Stimulated activated naive B cell treated with anti-CD40 and anti-IgM and Interleukin-4, amounts not matched to agents 10 μg/mL and 1 μg/mL and 100 μg/mL, for 72 hours (primary cell): Measurements from ENCODE around the gene LRRN2.

ENCODE experiments used
- ATAC-seq, 2 donors: fragments of 150-1000 bp; cut with Tn5 transposase; replicated peaks; 2 replicates each; pipeline ENCODE4 v1.10.0; 2021; ENCODE audit warnings: moderate library complexity in 1 of 2
- DNase-seq: peaks from one replicate; pipeline ENCODE4 v3.0.0; 2021
- H3K27ac Mint-ChIP-seq: one replicate; pipeline ENCODE4 v1.8.0; 2022; ENCODE audit warnings: mild to moderate bottlenecking, mixed read lengths
- H3K27me3 Mint-ChIP-seq, 2 donors: one replicate each; pipeline ENCODE4 v1.8.0; 2022; ENCODE audit warnings: mixed read lengths in 2 of 2
- H3K36me3 Mint-ChIP-seq, 2 donors: one replicate each; pipeline ENCODE4 v1.8.0; 2022; ENCODE audit warnings: mixed read lengths in 2 of 2, mild to moderate bottlenecking in 1 of 2
- H3K4me1 Mint-ChIP-seq, 2 donors: one replicate each; pipeline ENCODE4 v1.8.0; 2022; ENCODE audit warnings: mixed read lengths in 2 of 2, mild to moderate bottlenecking in 1 of 2
- H3K4me3 Mint-ChIP-seq, 2 donors: one replicate each; pipeline ENCODE4 v1.8.0; 2022; ENCODE audit warnings: mild to moderate bottlenecking in 2 of 2, mixed read lengths in 2 of 2, moderate library complexity in 1 of 2
- H3K9me3 Mint-ChIP-seq, 2 donors: one replicate each; pipeline ENCODE4 v1.8.0; 2022; ENCODE audit warnings: mixed read lengths in 2 of 2, mild to moderate bottlenecking in 1 of 2

The LRRN2 gene

GRCh38 chr1:204706838-204707509 is 21.4 kb upstream of the LRRN2 start:
- ATAC-seq: no peak
- Mint-ChIP-seq H3K27me3 (peaks cover 24 to 31% of the 10 kb centered on the region in 2 donors), H3K4me3 (no peak overlapping the region), H3K27ac (no peak overlapping the region), H3K4me1 (peaks cover under 1 to 8% of the 10 kb centered on the region in 2 donors), H3K9me3 (no peaks in the 10 kb centered on the region), H3K36me3 (no peaks in the 10 kb centered on the region)
- no peak for DNase-seq

GRCh38 chr1:204705888-204706837 is 20.6 kb upstream of the LRRN2 start:
- H3K27me3 Mint-ChIP-seq: peaks cover 16 to 22% of the 10 kb centered on the region in 2 donors
- DNase-seq (no peak), ATAC-seq (no peak)
- H3K4me1 Mint-ChIP-seq: peaks cover 0 to 6% of the 10 kb centered on the region in 2 donors
- H3K36me3 Mint-ChIP-seq: no peaks in the 10 kb centered on the region
- H3K9me3 Mint-ChIP-seq: no peaks in the 10 kb centered on the region
- no peak overlapping the region for H3K27ac Mint-ChIP-seq
- H3K4me3 Mint-ChIP-seq: no peak overlapping the region

GRCh38 chr1:204705493-204705811 is 19.9 kb upstream of the LRRN2 start:
- peaks cover 0 to 6% of the 10 kb centered on the region in 2 donors for H3K4me1 Mint-ChIP-seq
- H3K4me3 Mint-ChIP-seq: no peak overlapping the region

GRCh38 chr1:204704794-204705492 is 19.4 kb upstream of the LRRN2 start:
- Mint-ChIP-seq H3K4me3 (no peak overlapping the region), H3K9me3 (peaks cover 0 to 2% of the 10 kb centered on the region in 2 donors), H3K27ac (no peak overlapping the region), H3K27me3 (peaks cover 5 to 14% of the 10 kb centered on the region in 2 donors), H3K4me1 (peaks cover 0 to 6% of the 10 kb centered on the region in 2 donors), H3K36me3 (no peaks in the 10 kb centered on the region)
- ATAC-seq (no peak), DNase-seq (no peak)

More at GRCh38 chr1:204705493-204705811, 19.9 kb upstream of the LRRN2 start:
- DNase-seq: no peak
- H3K36me3 Mint-ChIP-seq: no peaks in the 10 kb centered on the region
- H3K27me3 Mint-ChIP-seq: peaks cover 9 to 15% of the 10 kb centered on the region in 2 donors
- H3K9me3 Mint-ChIP-seq: no peaks in the 10 kb centered on the region
- no peak for ATAC-seq
- no peak overlapping the region for H3K27ac Mint-ChIP-seq

GRCh38 chr1:204703826-204704612 is 18.5 kb upstream of the LRRN2 start:
- Mint-ChIP-seq H3K27ac (no peak overlapping the region), H3K4me3 (no peak overlapping the region), H3K9me3 (peaks cover 0 to 2% of the 10 kb centered on the region in 2 donors), H3K4me1 (peaks cover 0 to 6% of the 10 kb centered on the region in 2 donors), H3K36me3 (no peaks in the 10 kb centered on the region), H3K27me3 (peaks cover 5 to 10% of the 10 kb centered on the region in 2 donors)
- DNase-seq (no peak), ATAC-seq (no peak)

- Mint-ChIP-seq H3K36me3 (no peaks in the 10 kb centered on the region), H3K4me1 (peaks cover 0 to 6% of the 10 kb centered on the region in 2 donors), H3K27me3 (peaks cover 3 to 5% of the 10 kb centered on the region in 2 donors), H3K9me3 (peaks cover 0 to 2% of the 10 kb centered on the region in 2 donors), H3K4me3 (no peak overlapping the region), H3K27ac (no peak overlapping the region)
- ATAC-seq: no peak
- DNase-seq: no peak
These were observed 17.7 kb upstream of the LRRN2 start for GRCh38 chr1:204703268-204703664.

GRCh38 chr1:204702552-204703267 is 17.2 kb upstream of the LRRN2 start:
- H3K9me3 Mint-ChIP-seq: peaks cover 0 to 2% of the 10 kb centered on the region in 2 donors
- no peak for ATAC-seq
- H3K27ac Mint-ChIP-seq: no peak overlapping the region
- peaks cover 3 to 5% of the 10 kb centered on the region in 2 donors for H3K27me3 Mint-ChIP-seq
- H3K4me1 Mint-ChIP-seq: peaks cover 0 to 6% of the 10 kb centered on the region in 2 donors
- DNase-seq: no peak
- H3K36me3 Mint-ChIP-seq: no peaks in the 10 kb centered on the region
- no peak overlapping the region for H3K4me3 Mint-ChIP-seq

- Mint-ChIP-seq H3K4me1 (peaks cover 0 to 6% of the 10 kb centered on the region in 2 donors), H3K4me3 (no peak overlapping the region), H3K36me3 (no peaks in the 10 kb centered on the region), H3K27ac (no peak overlapping the region), H3K9me3 (peaks cover 0 to 2% of the 10 kb centered on the region in 2 donors), H3K27me3 (peaks cover 3 to 10% of the 10 kb centered on the region in 2 donors)
- ATAC-seq: no peak
- no peak for DNase-seq
These were observed 15.7 kb upstream of the LRRN2 start for GRCh38 chr1:204701229-204701628.

GRCh38 chr1:204697893-204698292 is 12.4 kb upstream of the LRRN2 start:
- H3K27ac Mint-ChIP-seq: no peak overlapping the region
- no peaks in the 10 kb centered on the region for H3K36me3 Mint-ChIP-seq
- ATAC-seq (no peak), DNase-seq (no peak)
- H3K27me3 Mint-ChIP-seq: peaks cover 12 to 26% of the 10 kb centered on the region in 2 donors
- H3K4me3 Mint-ChIP-seq: no peak overlapping the region
- no peaks in the 10 kb centered on the region for H3K4me1 Mint-ChIP-seq
- peaks cover 0 to 2% of the 10 kb centered on the region in 2 donors for H3K9me3 Mint-ChIP-seq

GRCh38 chr1:204696606-204697005 is 11.1 kb upstream of the LRRN2 start:
- Mint-ChIP-seq H3K36me3 (no peaks in the 10 kb centered on the region), H3K4me1 (no peaks in the 10 kb centered on the region), H3K27me3 (peaks cover 12 to 26% of the 10 kb centered on the region in 2 donors), H3K4me3 (no peak overlapping the region), H3K27ac (no peak overlapping the region), H3K9me3 (peaks cover 0 to 2% of the 10 kb centered on the region in 2 donors)
- DNase-seq (no peak), ATAC-seq (no peak)

- ATAC-seq: no peak
- Mint-ChIP-seq H3K4me1 (no peaks in the 10 kb centered on the region), H3K4me3 (no peak overlapping the region)
These were observed 10.2 kb upstream of the LRRN2 start for GRCh38 chr1:204695692-204696091.

GRCh38 chr1:204694145-204694544 is 8.6 kb upstream of the LRRN2 start:
- Mint-ChIP-seq H3K4me3 (no peak overlapping the region), H3K4me1 (no peaks in the 10 kb centered on the region), H3K27ac (no peak overlapping the region), H3K36me3 (no peaks in the 10 kb centered on the region), H3K27me3 (peaks cover 16 to 32% of the 10 kb centered on the region in 2 donors), H3K9me3 (no peaks in the 10 kb centered on the region)
- DNase-seq (no peak), ATAC-seq (no peak)

More at GRCh38 chr1:204695692-204696091, 10.2 kb upstream of the LRRN2 start:
- DNase-seq: no peak
- Mint-ChIP-seq H3K36me3 (no peaks in the 10 kb centered on the region), H3K27me3 (peaks cover 12 to 26% of the 10 kb centered on the region in 2 donors), H3K27ac (no peak overlapping the region), H3K9me3 (peaks cover 0 to 2% of the 10 kb centered on the region in 2 donors)

- Mint-ChIP-seq H3K9me3 (no peaks in the 10 kb centered on the region), H3K36me3 (no peaks in the 10 kb centered on the region), H3K4me1 (no peaks in the 10 kb centered on the region), H3K27me3 (peaks cover 23 to 37% of the 10 kb centered on the region in 2 donors), H3K4me3 (no peak overlapping the region), H3K27ac (no peak overlapping the region)
- ATAC-seq: no peak
- no peak for DNase-seq
These were observed 7.4 kb upstream of the LRRN2 start for GRCh38 chr1:204692841-204693356.
